Measurements from ENCODE around the gene SLC6A7. TPM values are rescaled to one million over a fixed set of nuclear protein-coding genes. Genes with fewer than 3 reads are reported as not detected.

The SLC6A7 gene
- total and polyA plus RNA-seq, 7 donors: 0.46 to 10.8 (median 0.60) TPM; not detected in 4

DNA sequence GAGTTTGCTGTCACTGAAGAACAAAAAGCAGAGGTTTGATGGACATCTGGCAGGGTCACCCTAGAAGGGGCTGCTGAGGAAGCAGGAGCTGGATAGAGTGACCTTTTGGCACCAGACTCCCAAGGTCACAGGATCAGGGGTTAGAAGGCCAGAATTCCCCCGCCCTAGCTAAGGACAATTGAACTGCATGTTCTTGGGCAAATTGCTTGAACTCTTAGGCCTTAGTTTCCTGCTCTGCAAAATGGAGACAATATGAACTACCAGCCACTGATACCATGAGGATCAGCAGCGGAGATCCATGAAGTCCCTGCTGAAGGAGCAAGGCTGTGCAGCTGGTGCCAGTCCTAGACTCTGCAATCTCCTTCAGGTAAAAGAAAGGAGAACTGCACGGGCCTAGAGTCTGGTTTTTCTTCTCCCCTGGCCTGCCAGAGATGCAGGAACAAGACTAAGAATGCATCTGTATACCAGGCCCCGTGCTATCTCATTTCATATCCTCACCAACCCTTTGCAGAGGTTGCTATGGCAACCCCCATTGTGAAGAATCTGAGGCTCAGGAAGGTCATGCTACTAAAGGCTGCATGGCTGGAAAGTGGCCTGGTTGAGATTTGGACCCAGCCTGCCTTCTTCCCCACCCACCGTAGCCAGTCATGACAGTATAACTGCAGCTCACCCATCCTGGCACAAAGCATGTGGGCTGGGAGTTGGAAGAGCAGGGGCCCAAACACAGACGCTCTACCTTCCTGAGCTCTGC lies 66.0 kb downstream of the SLC6A7 start:
- H3K27me3 ChIP-seq: no peaks in the 10 kb centered on the region
- no peak overlapping the region for H3K27ac ChIP-seq
- WGBS, 2 donors: 81 to 86% methylated on average over 6 of the region's 6 CpGs
- H3K4me3 ChIP-seq: no peak overlapping the region
- no peak for DNase-seq
- intact Hi-C loops (cut with DNase I): no loop called here
- H3K9me3 ChIP-seq: no peaks in the 10 kb centered on the region
- no peaks in the 10 kb centered on the region for H3K36me3 ChIP-seq
- no peaks in the 10 kb centered on the region for H3K4me1 ChIP-seq
- TF ChIP-seq POLR2A (IDR thresholded peaks at IDR 0.05): no peak
- TF ChIP-seq, protein P1, sequence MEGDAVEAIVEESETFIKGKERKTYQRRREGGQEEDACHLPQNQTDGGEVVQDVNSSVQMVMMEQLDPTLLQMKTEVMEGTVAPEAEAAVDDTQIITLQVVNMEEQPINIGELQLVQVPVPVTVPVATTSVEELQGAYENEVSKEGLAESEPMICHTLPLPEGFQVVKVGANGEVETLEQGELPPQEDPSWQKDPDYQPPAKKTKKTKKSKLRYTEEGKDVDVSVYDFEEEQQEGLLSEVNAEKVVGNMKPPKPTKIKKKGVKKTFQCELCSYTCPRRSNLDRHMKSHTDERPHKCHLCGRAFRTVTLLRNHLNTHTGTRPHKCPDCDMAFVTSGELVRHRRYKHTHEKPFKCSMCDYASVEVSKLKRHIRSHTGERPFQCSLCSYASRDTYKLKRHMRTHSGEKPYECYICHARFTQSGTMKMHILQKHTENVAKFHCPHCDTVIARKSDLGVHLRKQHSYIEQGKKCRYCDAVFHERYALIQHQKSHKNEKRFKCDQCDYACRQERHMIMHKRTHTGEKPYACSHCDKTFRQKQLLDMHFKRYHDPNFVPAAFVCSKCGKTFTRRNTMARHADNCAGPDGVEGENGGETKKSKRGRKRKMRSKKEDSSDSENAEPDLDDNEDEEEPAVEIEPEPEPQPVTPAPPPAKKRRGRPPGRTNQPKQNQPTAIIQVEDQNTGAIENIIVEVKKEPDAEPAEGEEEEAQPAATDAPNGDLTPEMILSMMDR (IDR thresholded peaks at IDR 0.05): no peak
- no peak for TF ChIP-seq EP300 (IDR thresholded peaks at IDR 0.05)
- no peak for TF ChIP-seq POLR2AphosphoS5 (IDR thresholded peaks at IDR 0.05)

DNA sequence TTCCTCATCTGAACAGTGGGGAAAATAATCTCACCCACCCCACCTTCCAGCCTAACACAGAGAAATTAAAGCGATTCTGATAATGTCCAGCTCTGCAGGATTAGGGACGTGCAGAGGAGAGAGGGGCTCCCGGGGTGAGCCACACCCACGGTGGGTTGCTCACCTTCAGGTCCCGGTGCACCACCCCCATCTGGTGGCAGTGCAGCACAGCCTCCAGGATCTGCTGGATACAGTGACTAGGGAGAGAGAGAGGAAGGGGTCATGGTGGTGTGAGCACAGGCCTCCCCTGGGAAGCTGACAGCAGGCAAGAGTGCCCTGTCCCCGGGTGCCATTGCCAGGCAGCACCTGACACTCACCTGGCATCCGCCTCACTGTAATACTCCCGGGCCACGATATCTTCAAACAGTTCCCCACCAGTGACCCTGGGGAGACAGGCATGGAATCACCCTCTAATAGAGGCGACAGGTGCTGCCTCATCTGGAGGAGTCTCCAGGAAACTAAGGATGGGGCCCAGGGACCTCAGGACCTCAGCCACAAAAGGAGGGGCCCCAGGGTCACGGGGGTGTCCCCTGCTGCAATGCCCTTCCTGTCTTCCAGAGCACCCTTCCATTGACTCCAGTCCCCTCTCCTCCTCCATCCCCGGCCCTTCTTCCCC lies 66.7 kb downstream of the SLC6A7 start:
- H3K27me3 ChIP-seq: no peaks in the 10 kb centered on the region
- intact Hi-C loops (cut with DNase I): no loop called here
- H3K9me3 ChIP-seq: no peaks in the 10 kb centered on the region
- 74 to 79% methylated on average over 12 of the region's 12 CpGs for WGBS, 2 donors
- H3K36me3 ChIP-seq: no peaks in the 10 kb centered on the region
- no peak overlapping the region for H3K4me3 ChIP-seq
- TF ChIP-seq EP300 (IDR thresholded peaks at IDR 0.05) (no peak), POLR2AphosphoS5 (IDR thresholded peaks at IDR 0.05) (no peak), POLR2A (IDR thresholded peaks at IDR 0.05) (no peak)
- TF ChIP-seq, protein P1 (IDR thresholded peaks at IDR 0.05): no peak
- H3K27ac ChIP-seq: no peak overlapping the region
- no peaks in the 10 kb centered on the region for H3K4me1 ChIP-seq
- no peak for DNase-seq

DNA sequence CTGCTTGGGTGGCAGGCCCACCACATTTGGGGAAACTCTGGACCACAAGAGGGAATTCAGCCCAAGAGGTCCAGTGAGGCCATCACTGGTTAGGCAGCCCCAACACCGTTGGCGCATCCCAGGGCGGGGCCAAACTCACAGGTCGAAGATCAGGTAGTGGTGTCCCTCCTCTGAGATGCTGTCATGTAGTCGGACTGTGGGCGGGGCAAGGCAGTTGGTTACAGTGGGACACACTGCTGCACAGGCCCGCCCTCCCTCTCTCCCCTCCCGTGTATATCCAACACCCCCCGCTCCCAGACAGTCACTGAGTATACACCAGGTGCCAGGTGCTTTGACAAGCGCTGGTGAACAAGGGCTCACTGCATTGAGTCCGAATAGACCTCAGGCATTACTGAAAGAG lies 67.6 kb downstream of the SLC6A7 start:
- H3K27me3 ChIP-seq: no peaks in the 10 kb centered on the region
- no peak overlapping the region for H3K27ac ChIP-seq
- DNase-seq: no peak
- TF ChIP-seq POLR2AphosphoS5 (IDR thresholded peaks at IDR 0.05) (no peak), POLR2A (IDR thresholded peaks at IDR 0.05) (no peak), EP300 (IDR thresholded peaks at IDR 0.05) (no peak)
- TF ChIP-seq, protein P1 (IDR thresholded peaks at IDR 0.05): no peak
- whole genome bisulfite sequencing, 2 donors: 45 to 82% methylated on average over 11 of the region's 11 CpGs
- intact Hi-C loops (cut with DNase I): no loop called here
- H3K36me3 ChIP-seq: no peaks in the 10 kb centered on the region
- H3K9me3 ChIP-seq: no peaks in the 10 kb centered on the region
- H3K4me1 ChIP-seq: no peaks in the 10 kb centered on the region
- H3K4me3 ChIP-seq: no peak overlapping the region

DNA sequence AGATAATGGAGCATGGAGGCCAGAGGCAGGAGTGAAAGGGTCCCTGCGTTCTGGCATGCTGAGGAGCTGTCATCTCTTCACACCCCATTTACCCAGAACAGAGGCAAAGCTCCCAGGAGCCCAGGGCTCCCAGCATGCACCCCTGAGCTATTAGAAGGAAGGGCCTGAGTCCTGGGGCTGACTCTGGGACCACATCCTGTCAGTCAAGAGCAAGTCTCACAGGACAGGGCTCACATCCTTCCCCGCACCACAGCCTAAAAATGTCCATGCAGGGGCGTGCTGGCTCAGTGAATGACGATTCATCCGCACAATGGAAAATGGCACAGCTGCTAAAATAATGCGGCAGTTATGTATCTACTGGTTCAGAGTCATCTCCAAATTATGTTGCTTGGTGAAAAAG lies 68.3 kb downstream of the SLC6A7 start:
- Histone ChIP-seq H3K4me1 (peaks cover 0 to 2% (median 0%) of the 10 kb centered on the region in 4 donors), H3K36me3 (no peaks in the 10 kb centered on the region), H3K4me3 (no peak overlapping the region), H3K9me3 (no peaks in the 10 kb centered on the region), H3K27ac (no peak overlapping the region), H3K27me3 (no peaks in the 10 kb centered on the region)
- 70 to 79% methylated on average over 6 of the region's 6 CpGs for WGBS, 2 donors
- no peak for DNase-seq
- TF ChIP-seq POLR2AphosphoS5 (IDR thresholded peaks at IDR 0.05) (no peak), EP300 (IDR thresholded peaks at IDR 0.05) (no peak), POLR2A (IDR thresholded peaks at IDR 0.05) (no peak)
- TF ChIP-seq, protein P1 (IDR thresholded peaks at IDR 0.05): no peak
- intact Hi-C loops (cut with DNase I): no loop called here

Other genes starting within 250 kb of the SLC6A7 start
- gene PDE6A, start 245.3 kb upstream of the SLC6A7 start, total RNA-seq: not detected
- gene PDE6A, start 245.3 kb upstream of the SLC6A7 start, polyA plus RNA-seq: 1 to 10 TPM; 1.6 to 2.8 (median 2.4) TPM
- gene SLC26A2, start 229.3 kb upstream of the SLC6A7 start, total RNA-seq: 10 to 100 TPM in 1 of 4 donors, 1 to 10 TPM in 3; 6.4 to 12.1 (median 7.0) TPM
- 10 to 100 TPM; 40.2 to 88.8 (median 42.8) TPM for gene SLC26A2, start 229.3 kb upstream of the SLC6A7 start, polyA plus RNA-seq
- 10 to 100 TPM in 1 of 4 donors, 1 to 10 TPM in 3; 1.6 to 11.4 (median 3.8) TPM for gene TIGD6, start 189.4 kb upstream of the SLC6A7 start, total RNA-seq
- 1 to 10 TPM in 2 of 3 donors, under 1 TPM in 1; 0.60 to 2.4 (median 1.4) TPM for gene TIGD6, start 189.4 kb upstream of the SLC6A7 start, polyA plus RNA-seq
- 10 to 100 TPM; 13.9 to 28.8 (median 21.0) TPM for gene HMGXB3, start 189.3 kb upstream of the SLC6A7 start, total RNA-seq
- 10 to 100 TPM in 1 of 3 donors, 1 to 10 TPM in 2; 3.6 to 22.5 (median 6.5) TPM for gene HMGXB3, start 189.3 kb upstream of the SLC6A7 start, polyA plus RNA-seq
- gene CSF1R, start 103.5 kb upstream of the SLC6A7 start, total RNA-seq: 10 to 100 TPM; 21.9 to 44.4 (median 36.0) TPM
- 10 to 100 TPM; 10.8 to 26.1 (median 16.3) TPM for gene CSF1R, start 103.5 kb upstream of the SLC6A7 start, polyA plus RNA-seq
- 100 to 1,000 TPM in 1 of 4 donors, 10 to 100 TPM in 3; 54.9 to 104 (median 69.4) TPM for gene PDGFRB, start 34.2 kb upstream of the SLC6A7 start, total RNA-seq
- gene PDGFRB, start 34.2 kb upstream of the SLC6A7 start, polyA plus RNA-seq: 10 to 100 TPM in 1 of 3 donors, 1 to 10 TPM in 2; 3.9 to 26.7 (median 6.0) TPM
- gene CDX1, start 23.3 kb upstream of the SLC6A7 start, total RNA-seq: 1 to 10 TPM in 1 of 4 donors, under 1 TPM in 1, not detected in 2; 0.71 to 1.4 TPM
- 100 to 1,000 TPM; 325 to 455 (median 330) TPM for gene CDX1, start 23.3 kb upstream of the SLC6A7 start, polyA plus RNA-seq
- 1 to 10 TPM in 2 of 4 donors, under 1 TPM in 2; 0.49 to 2.1 (median 1.2) TPM for gene CAMK2A, start 99.7 kb downstream of the SLC6A7 start, total RNA-seq
- gene CAMK2A, start 99.7 kb downstream of the SLC6A7 start, polyA plus RNA-seq: under 1 TPM in 2 of 3 donors, not detected in 1; 0.44 to 0.60 TPM
- gene ARSI, start 112.8 kb downstream of the SLC6A7 start, total RNA-seq: 1 to 10 TPM; 1.4 to 3.3 (median 2.3) TPM
- under 1 TPM in 1 of 3 donors, not detected in 2; 0.63 TPM for gene ARSI, start 112.8 kb downstream of the SLC6A7 start, polyA plus RNA-seq
- gene TCOF1, start 167.6 kb downstream of the SLC6A7 start, total RNA-seq: 10 to 100 TPM; 17.4 to 28.1 (median 23.6) TPM
- gene TCOF1, start 167.6 kb downstream of the SLC6A7 start, polyA plus RNA-seq: 10 to 100 TPM in 1 of 3 donors, 1 to 10 TPM in 2; 5.4 to 26.4 (median 6.2) TPM
- 100 to 1,000 TPM; 176 to 362 (median 199) TPM for gene CD74, start 222.8 kb downstream of the SLC6A7 start, total RNA-seq
- 1,000 to 10,000 TPM in 1 of 3 donors, 100 to 1,000 TPM in 2; 208 to 2,186 (median 596) TPM for gene CD74, start 222.8 kb downstream of the SLC6A7 start, polyA plus RNA-seq

Data from sigmoid colon (tissue), 7 donors.